Endothelial cell (in vitro differentiated cells): Measurements from ENCODE around the gene ING5. TPM values are rescaled to one million over a fixed set of nuclear protein-coding genes. Genes with fewer than 3 reads are reported as not detected.

ENCODE experiments used
- DNase-seq: peaks from one replicate; pipeline ENCODE4 v3.0.0; 2021; ENCODE audit warnings: low spot score
- H3K27ac Mint-ChIP-seq: one replicate; pipeline ENCODE4 v1.8.0; 2021; ENCODE audit warnings: mixed read lengths, inconsistent platforms; ENCODE audit not compliant: unreplicated experiment
- H3K27me3 Mint-ChIP-seq: one replicate; pipeline ENCODE4 v1.8.0; 2021; ENCODE audit warnings: mild to moderate bottlenecking, moderate library complexity, mixed read lengths, inconsistent platforms; ENCODE audit not compliant: unreplicated experiment
- H3K36me3 Mint-ChIP-seq: one replicate; pipeline ENCODE4 v1.8.0; 2021; ENCODE audit warnings: mild to moderate bottlenecking, low read depth, mixed read lengths, inconsistent platforms; ENCODE audit not compliant: unreplicated experiment
- H3K4me1 Mint-ChIP-seq: one replicate; pipeline ENCODE4 v1.8.0; 2021; ENCODE audit warnings: mild to moderate bottlenecking, mixed read lengths, inconsistent platforms; ENCODE audit not compliant: unreplicated experiment
- H3K4me3 Mint-ChIP-seq: one replicate; pipeline ENCODE4 v1.8.0; 2021; ENCODE audit warnings: mild to moderate bottlenecking, mixed read lengths, inconsistent platforms; ENCODE audit not compliant: unreplicated experiment
- H3K9me3 Mint-ChIP-seq: one replicate; pipeline ENCODE4 v1.8.0; 2021; ENCODE audit warnings: mixed read lengths, inconsistent platforms; ENCODE audit not compliant: unreplicated experiment
- total RNA-seq: library from RNA; stranded (reverse); fragmentation: NEBNext Ultra II Directional; extraction: Animal tissue kit (Norgen Biotek cat#: 25700); gene quantifications from one replicate; pipeline ENCODE4 v1.2.1, GENCODE V29; 2021; ENCODE audit not compliant: unreplicated experiment
- TF ChIP-seq, protein P1 (sequence below): fragments of 200-600 bp; sonication (generic); IDR thresholded peaks from one replicate; pipeline ENCODE4 v1.5.0; 2021; ENCODE audit warnings: antibody characterized with exemption; ENCODE audit not compliant: unreplicated experiment

ING5 gene
- total RNA-seq, 1 donor from 2014 or later = 19.9 TPM

DNA sequence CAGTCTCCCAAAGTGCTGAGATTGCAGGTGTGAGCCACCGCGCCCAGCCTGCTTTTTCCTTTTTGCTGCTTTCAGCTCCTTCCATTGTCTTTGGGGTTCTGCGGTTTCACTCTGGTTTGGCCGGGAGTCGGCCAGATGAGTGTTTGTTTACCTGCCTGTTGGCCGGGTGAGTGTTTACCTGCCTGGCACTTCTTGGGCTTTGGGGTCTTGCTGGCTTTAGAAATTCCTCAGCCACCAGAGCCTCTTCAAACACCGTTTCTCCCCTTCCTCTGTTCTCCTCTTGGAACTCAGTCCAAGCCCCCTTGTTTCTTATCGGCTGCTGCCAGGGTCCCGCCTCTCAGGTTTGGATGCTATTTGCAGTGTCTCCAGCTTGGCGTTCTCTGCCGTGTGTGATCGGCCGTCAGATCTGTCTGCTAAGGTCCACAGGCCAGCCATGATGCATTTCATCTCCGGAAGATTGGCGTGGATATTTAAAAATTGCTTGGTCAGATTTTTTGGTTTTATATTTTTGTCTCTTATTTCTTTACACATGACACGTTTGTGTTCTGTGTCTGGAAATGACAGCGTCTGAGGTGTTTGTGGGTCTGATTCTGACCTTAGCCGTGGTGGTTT is 60.6 kb downstream of the ING5 start:
- peaks cover 18% of the 10 kb centered on the region for H3K36me3 Mint-ChIP-seq
- no peak for DNase-seq
- peaks cover 6% of the 10 kb centered on the region for H3K27me3 Mint-ChIP-seq
- peaks cover 4% of the 10 kb centered on the region for H3K9me3 Mint-ChIP-seq
- peak overlapping the region; percentile 39 for H3K27ac Mint-ChIP-seq
- H3K4me1 Mint-ChIP-seq = peaks cover 3% of the 10 kb centered on the region
- H3K4me3 Mint-ChIP-seq = peak overlapping the region; percentile 2
- TF ChIP-seq, protein P1, sequence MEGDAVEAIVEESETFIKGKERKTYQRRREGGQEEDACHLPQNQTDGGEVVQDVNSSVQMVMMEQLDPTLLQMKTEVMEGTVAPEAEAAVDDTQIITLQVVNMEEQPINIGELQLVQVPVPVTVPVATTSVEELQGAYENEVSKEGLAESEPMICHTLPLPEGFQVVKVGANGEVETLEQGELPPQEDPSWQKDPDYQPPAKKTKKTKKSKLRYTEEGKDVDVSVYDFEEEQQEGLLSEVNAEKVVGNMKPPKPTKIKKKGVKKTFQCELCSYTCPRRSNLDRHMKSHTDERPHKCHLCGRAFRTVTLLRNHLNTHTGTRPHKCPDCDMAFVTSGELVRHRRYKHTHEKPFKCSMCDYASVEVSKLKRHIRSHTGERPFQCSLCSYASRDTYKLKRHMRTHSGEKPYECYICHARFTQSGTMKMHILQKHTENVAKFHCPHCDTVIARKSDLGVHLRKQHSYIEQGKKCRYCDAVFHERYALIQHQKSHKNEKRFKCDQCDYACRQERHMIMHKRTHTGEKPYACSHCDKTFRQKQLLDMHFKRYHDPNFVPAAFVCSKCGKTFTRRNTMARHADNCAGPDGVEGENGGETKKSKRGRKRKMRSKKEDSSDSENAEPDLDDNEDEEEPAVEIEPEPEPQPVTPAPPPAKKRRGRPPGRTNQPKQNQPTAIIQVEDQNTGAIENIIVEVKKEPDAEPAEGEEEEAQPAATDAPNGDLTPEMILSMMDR = no peak

GRCh38 chr2:241762933-241763369 is 61.1 kb downstream of the ING5 start:
- H3K9me3 Mint-ChIP-seq = peaks cover 4% of the 10 kb centered on the region
- peaks cover 18% of the 10 kb centered on the region for H3K36me3 Mint-ChIP-seq
- DNase-seq = no peak
- peaks cover 3% of the 10 kb centered on the region for H3K4me1 Mint-ChIP-seq
- peaks cover 6% of the 10 kb centered on the region for H3K27me3 Mint-ChIP-seq
- peak overlapping the region; percentile 39 for H3K27ac Mint-ChIP-seq
- H3K4me3 Mint-ChIP-seq = peak overlapping the region; percentile 2
- TF ChIP-seq, protein P1 = no peak

DNA sequence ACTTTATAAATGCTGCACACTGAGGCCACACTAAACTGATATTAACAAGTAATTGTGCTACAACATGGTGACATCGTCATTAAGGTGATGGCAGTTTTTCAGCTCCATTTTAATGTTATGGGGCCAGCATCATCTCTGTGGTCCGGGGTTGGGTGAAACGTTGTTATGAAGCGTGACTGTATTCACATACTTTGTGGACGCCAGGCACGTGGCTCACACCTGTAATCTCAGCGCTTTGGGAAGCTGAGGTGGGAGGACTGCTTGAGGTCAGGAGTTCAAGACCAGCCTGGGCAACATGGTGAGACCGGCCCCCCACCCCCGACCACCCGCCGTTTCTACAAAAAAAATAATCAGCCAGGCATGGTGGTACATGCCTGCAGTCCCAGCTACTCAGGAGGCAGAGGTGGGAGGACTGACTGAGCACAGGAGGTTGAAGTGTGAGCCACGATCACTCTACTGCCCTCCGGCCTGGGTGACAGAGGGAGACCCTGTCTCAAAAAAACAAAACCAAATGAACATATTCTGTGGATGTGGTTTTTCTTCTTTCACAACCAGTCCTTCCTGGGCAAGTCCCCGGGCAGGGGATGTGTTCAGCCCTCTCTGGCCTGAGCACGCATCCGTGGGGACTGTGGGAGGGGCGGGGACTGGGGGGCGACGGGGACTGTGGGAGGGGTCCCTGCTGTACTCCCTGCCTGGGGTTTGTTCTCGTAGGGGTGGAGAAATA is 61.9 kb downstream of the ING5 start:
- Mint-ChIP-seq H3K27ac (no peak overlapping the region), H3K9me3 (peaks cover 4% of the 10 kb centered on the region), H3K36me3 (peaks cover 18% of the 10 kb centered on the region), H3K27me3 (peaks cover 6% of the 10 kb centered on the region), H3K4me1 (peaks cover 3% of the 10 kb centered on the region), H3K4me3 (no peak overlapping the region)
- DNase-seq = no peak
- TF ChIP-seq, protein P1 = no peak

DNA sequence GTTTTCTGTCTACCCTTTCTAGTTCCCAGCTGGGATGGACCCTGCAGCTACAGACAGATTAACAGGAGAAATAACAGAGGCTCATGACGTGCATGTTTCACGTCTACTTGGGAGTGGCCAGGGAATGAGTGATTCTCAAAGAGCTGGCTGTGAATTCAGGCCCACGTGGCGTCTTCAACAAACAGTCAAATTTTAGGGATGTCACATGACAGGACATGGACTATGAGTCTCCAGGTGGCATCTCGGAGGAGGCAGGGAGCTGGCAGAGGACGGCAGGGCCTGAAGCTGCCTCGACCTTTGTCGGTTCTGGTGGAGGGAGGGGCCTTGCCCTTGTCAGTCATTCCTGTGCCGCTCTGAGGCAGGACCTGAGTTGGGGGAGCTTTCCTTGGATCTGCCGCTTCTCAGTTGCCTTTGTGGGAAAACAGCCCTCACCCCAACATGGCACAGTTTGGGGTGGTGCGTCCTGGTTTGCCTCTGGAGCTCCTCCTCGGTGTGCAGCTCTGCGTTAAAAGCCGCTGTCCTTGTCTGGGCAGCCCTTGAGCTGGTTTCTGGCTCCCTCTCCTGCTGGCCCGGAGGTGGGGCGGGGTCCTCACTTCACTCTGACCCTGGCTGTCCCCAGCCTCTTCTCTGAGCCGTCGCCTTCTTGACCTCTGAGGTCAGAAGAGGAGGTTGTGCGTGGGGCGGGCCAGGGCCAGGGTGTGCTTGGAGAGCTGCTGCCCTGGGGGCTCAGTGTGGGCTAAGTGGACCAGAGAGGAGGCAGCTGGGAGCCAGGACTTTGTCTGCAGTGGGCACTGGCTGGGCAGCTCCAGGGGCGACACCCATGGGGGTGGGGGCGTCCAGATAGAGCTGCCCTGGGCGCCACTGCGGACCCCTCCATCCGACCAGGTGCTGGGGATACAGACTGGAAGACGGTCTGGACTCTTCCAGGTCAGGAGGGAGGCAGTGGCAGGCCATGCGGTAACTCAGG is 62.7 kb downstream of the ING5 start:
- DNase-seq = peak; percentile 2
- TF ChIP-seq, protein P1 = no peak
- H3K27me3 Mint-ChIP-seq = peaks cover 6% of the 10 kb centered on the region
- no peak overlapping the region for H3K4me3 Mint-ChIP-seq
- H3K4me1 Mint-ChIP-seq = peaks cover 3% of the 10 kb centered on the region
- no peak overlapping the region for H3K27ac Mint-ChIP-seq
- peaks cover 13% of the 10 kb centered on the region for H3K36me3 Mint-ChIP-seq
- peaks cover 4% of the 10 kb centered on the region for H3K9me3 Mint-ChIP-seq
